H1 (cell line): ENCODE measurements around the gene WDSUB1. TPM values are rescaled to one million over a fixed set of nuclear protein-coding genes. Genes with fewer than 3 reads are reported as not detected.

Experiments
- CTCF ChIA-PET: fragments of 300-600 bp; sonication (Branson Sonifier 250); formaldehyde crosslinking; loops from one replicate; lab custom pipeline; 2021; ENCODE audit not compliant: partially characterized antibody; lab: Charles Lee
- POLR2A ChIA-PET: fragments of 300-600 bp; sonication (Branson Sonifier 250); formaldehyde crosslinking; loops from one replicate; lab custom pipeline; 2021; ENCODE audit warnings: inconsistent platforms; ENCODE audit not compliant: partially characterized antibody; lab: Charles Lee
- DNase-seq, 2 experiments: peaks; one replicate each; pipeline versions ENCODE4 v3.0.0 to v3.0.0-alpha.2; 2010 to 2022; ENCODE audit warnings: low spot score in 2 of 2, low read depth in 1 of 2, mixed read lengths in 1 of 2
- FAIRE-seq: peaks from 2 replicates; lab custom pipeline; 2011; peaks lifted over from hg19 to GRCh38; lab: Jason Lieb, UNC
- H2AFZ ChIP-seq: 2 replicates; pipeline ENCODE4 v1.8.1; 2012; ENCODE audit warnings: low read length, inconsistent platforms
- H2AK5ac ChIP-seq: 2 replicates; pipeline ENCODE4 v1.6.1; 2013; ENCODE audit warnings: low read depth, low read length
- H2BK120ac ChIP-seq: replicated peaks from 2 replicates; pipeline ENCODE3; 2013; ENCODE audit warnings: low read depth, low read length, inconsistent platforms
- H2BK12ac ChIP-seq: 2 replicates; pipeline ENCODE4 v1.6.1; 2013; ENCODE audit warnings: low read depth, low read length
- H2BK15ac ChIP-seq: 2 replicates; pipeline ENCODE4 v1.6.1; 2013; ENCODE audit warnings: low read length
- H2BK20ac ChIP-seq: 2 replicates; pipeline ENCODE4 v1.6.1; 2013; ENCODE audit warnings: low read length
- H2BK5ac ChIP-seq: 2 replicates; pipeline ENCODE4 v1.6.1; 2013; ENCODE audit warnings: low read depth, low read length
- H3K14ac ChIP-seq: 2 replicates; pipeline ENCODE4 v1.6.1; 2013; ENCODE audit warnings: inconsistent platforms; ENCODE audit not compliant: insufficient read length
- H3K18ac ChIP-seq: 2 replicates; pipeline ENCODE4 v1.6.1; 2013; ENCODE audit warnings: low read length; ENCODE audit errors: extremely low read depth
- H3K23ac ChIP-seq: 2 replicates; pipeline ENCODE4 v1.6.1; 2013; ENCODE audit warnings: inconsistent platforms; ENCODE audit not compliant: insufficient read length
- H3K23me2 ChIP-seq: 2 replicates; pipeline ENCODE4 v1.6.1; 2013; ENCODE audit warnings: low read depth, low read length
- H3K27ac ChIP-seq: 2 replicates; pipeline ENCODE4 v1.6.1; 2011; ENCODE audit warnings: low read depth, low read length, inconsistent platforms
- H3K27me3 ChIP-seq, 4 experiments: replicated peaks in 1 of 4; 1 replicate in 1 of 4; 2 replicates in 3 of 4; pipeline versions ENCODE4 v1.6.1 to v1.8.1; 2011 to 2013; ENCODE audit warnings: low read length in 3 of 4, mild to moderate bottlenecking in 3 of 4, inconsistent platforms in 2 of 4, mixed read lengths in 2 of 4, moderate library complexity in 1 of 4; ENCODE audit not compliant: control insufficient read depth in 3 of 4, insufficient read depth in 3 of 4; ENCODE audit errors: extremely low read depth in 1 of 4
- H3K36me3 ChIP-seq, 4 experiments: 2 replicates each; pipeline versions ENCODE4 v1.6.1 to v1.8.1; 2011 to 2013; ENCODE audit warnings: mild to moderate bottlenecking in 4 of 4, low read length in 3 of 4, moderate library complexity in 2 of 4, control low read depth in 1 of 4, inconsistent platforms in 1 of 4; ENCODE audit not compliant: insufficient read depth in 4 of 4, control insufficient read depth in 2 of 4
- H3K4ac ChIP-seq: replicated peaks from 2 replicates; pipeline ENCODE3; 2013; ENCODE audit warnings: low read length, low read depth, mixed read lengths, inconsistent platforms; ENCODE audit not compliant: insufficient read length
- H3K4me1 ChIP-seq, 4 experiments: replicated peaks in 1 of 4; 1 replicate in 1 of 4; 2 replicates in 3 of 4; pipeline versions ENCODE4 v1.6.1 to v1.8.1; 2011 to 2013; ENCODE audit warnings: low read length in 3 of 4, inconsistent platforms in 2 of 4, mixed read lengths in 1 of 4; ENCODE audit not compliant: insufficient read depth in 4 of 4, control insufficient read depth in 3 of 4
- H3K4me2 ChIP-seq, 2 experiments: 2 replicates each; pipeline versions ENCODE4 v1.6.1 to v1.8.1; 2011 to 2013; ENCODE audit warnings: low read depth in 2 of 2, low read length in 2 of 2, control low read depth in 1 of 2, inconsistent platforms in 1 of 2, mild to moderate bottlenecking in 1 of 2; ENCODE audit not compliant: insufficient read depth in 1 of 2
- H3K4me3 ChIP-seq, 4 experiments: fragments of 200-600, 300-600 bp in 1 of 4; sonication (generic), shearing (Covaris generic), sonication (Bioruptor Twin) in 1 of 4; 2 replicates each; pipeline versions ENCODE4 v1.5.1 to v1.8.1; 2011 to 2016; ENCODE audit warnings: low read length in 4 of 4, low read depth in 3 of 4, control low read depth in 2 of 4, inconsistent platforms in 2 of 4, mild to moderate bottlenecking in 2 of 4, mixed read lengths in 1 of 4, moderate library complexity in 1 of 4; ENCODE audit not compliant: insufficient read depth in 2 of 4; ENCODE audit errors: extremely low read depth in 1 of 4
- H3K56ac ChIP-seq: replicated peaks from 2 replicates; pipeline ENCODE3; 2013; ENCODE audit warnings: low read depth, mild to moderate bottlenecking, mixed read lengths, low read length, inconsistent platforms; ENCODE audit not compliant: insufficient read length
- H3K79me1 ChIP-seq: 2 replicates; pipeline ENCODE4 v1.6.1; 2013; ENCODE audit warnings: low read depth, low read length, control low read depth
- H3K79me2 ChIP-seq, 2 experiments: 2 replicates each; pipeline versions ENCODE4 v1.6.1 to v1.8.1; 2012 to 2013; ENCODE audit warnings: low read length in 2 of 2, mild to moderate bottlenecking in 2 of 2, inconsistent platforms in 1 of 2; ENCODE audit not compliant: insufficient read depth in 2 of 2, control insufficient read depth in 1 of 2
- H3K9ac ChIP-seq, 4 experiments: replicated peaks in 1 of 4; 1 replicate in 1 of 4; 2 replicates in 3 of 4; pipeline versions ENCODE4 v1.6.1 to v1.8.1; 2011 to 2013; ENCODE audit warnings: low read depth in 3 of 4, low read length in 3 of 4, control low read depth in 2 of 4, mild to moderate bottlenecking in 2 of 4, moderate library complexity in 2 of 4, inconsistent platforms in 1 of 4; ENCODE audit errors: extremely low read depth in 1 of 4
- H3K9me3 ChIP-seq, 2 experiments: 2 replicates each; pipeline versions ENCODE4 v1.6.1 to v1.8.1; 2012 to 2013; ENCODE audit warnings: mild to moderate bottlenecking in 2 of 2, moderate library complexity in 2 of 2, control low read depth in 1 of 2, inconsistent platforms in 1 of 2, low read depth in 1 of 2, low read length in 1 of 2, mixed read lengths in 1 of 2; ENCODE audit not compliant: insufficient read depth in 2 of 2
- H4K20me1 ChIP-seq, 2 experiments: replicated peaks in 1 of 2; 2 replicates each; pipeline versions ENCODE3 to v1.8.1; 2011 to 2013; ENCODE audit warnings: inconsistent platforms in 2 of 2, low read length in 2 of 2, mild to moderate bottlenecking in 1 of 2; ENCODE audit not compliant: insufficient read depth in 2 of 2, control insufficient read depth in 1 of 2
- H4K5ac ChIP-seq: 2 replicates; pipeline ENCODE4 v1.6.1; 2013; ENCODE audit warnings: low read length, low read depth, mixed read lengths, inconsistent platforms; ENCODE audit not compliant: insufficient read length
- H4K8ac ChIP-seq: 2 replicates; pipeline ENCODE4 v1.8.0; 2013; ENCODE audit warnings: mild to moderate bottlenecking, moderate library complexity, low read length, inconsistent platforms; ENCODE audit not compliant: insufficient read depth; ENCODE audit errors: extremely low read depth
- H4K91ac ChIP-seq: replicated peaks from 2 replicates; pipeline ENCODE3; 2013; ENCODE audit warnings: low read length, mixed read lengths, inconsistent platforms; ENCODE audit not compliant: insufficient read length
- ASH2L ChIP-seq: fragments of 200-600, 300-600 bp; sonication (generic); IDR thresholded peaks from one replicate; pipeline ENCODE4 v1.7.1; 2017; ENCODE audit warnings: low read length
- CBX8 ChIP-seq: fragments of 300-800, 300-1000 bp; sonication (generic); IDR thresholded peaks from 2 replicates; pipeline ENCODE4 v1.7.1; 2016; ENCODE audit warnings: low read depth, low read length, borderline replicate concordance
- CEBPB ChIP-seq: IDR thresholded peaks from 2 replicates; pipeline ENCODE4 v1.6.1; 2012; ENCODE audit warnings: low read depth, low read length
- CTBP2 ChIP-seq: IDR thresholded peaks from 2 replicates; pipeline ENCODE4 v1.7.0; 2011; ENCODE audit warnings: borderline replicate concordance, mild to moderate bottlenecking, moderate library complexity, mixed read lengths, low read length; ENCODE audit not compliant: insufficient read depth, insufficient read length
- EP300 ChIP-seq, 2 experiments: IDR thresholded peaks; 1 replicate in 1 of 2; 2 replicates in 1 of 2; pipeline ENCODE4 v1.6.1; 2011 to 2012; ENCODE audit warnings: low read depth in 2 of 2, low read length in 2 of 2, mild to moderate bottlenecking in 2 of 2, borderline replicate concordance in 1 of 2, inconsistent platforms in 1 of 2, moderate library complexity in 1 of 2
- FOSL1 ChIP-seq: IDR thresholded peaks from 2 replicates; pipeline ENCODE4 v1.6.1; 2011; ENCODE audit warnings: mild to moderate bottlenecking, low read depth, low read length, moderate library complexity; ENCODE audit not compliant: insufficient read depth
- GABPA ChIP-seq: IDR thresholded peaks from 2 replicates; pipeline ENCODE4 v1.6.1; 2011; ENCODE audit warnings: mild to moderate bottlenecking, low read length, moderate library complexity, borderline replicate concordance; ENCODE audit not compliant: insufficient read depth
- HDAC6 ChIP-seq: IDR thresholded peaks from one replicate; pipeline ENCODE4 v1.7.1; 2012; ENCODE audit warnings: low read depth, mild to moderate bottlenecking, inconsistent platforms, low read length, moderate library complexity
- JUND ChIP-seq: IDR thresholded peaks from 2 replicates; pipeline ENCODE4 v1.6.1; 2011; ENCODE audit warnings: mild to moderate bottlenecking, improper control_type of control experiment, low read length
- RFX5 ChIP-seq: IDR thresholded peaks from 2 replicates; pipeline ENCODE4 v1.6.1; 2011; ENCODE audit warnings: low read depth, low read length, improper control_type of control experiment, borderline replicate concordance
- SAP30 ChIP-seq: fragments of 300-600 bp; sonication (generic); IDR thresholded peaks from 2 replicates; pipeline ENCODE4 v1.7.1; 2012; ENCODE audit warnings: low read length, moderate library complexity, mild to moderate bottlenecking, inconsistent platforms; ENCODE audit not compliant: insufficient read depth, insufficient replicate concordance
- TEAD4 ChIP-seq: IDR thresholded peaks from 2 replicates; pipeline ENCODE4 v1.6.1; 2012; ENCODE audit warnings: low read depth, low read length, inconsistent platforms, mixed read lengths
- WGBS, 2 experiments: shearing (Covaris generic) in 1 of 2; methylation state at CpG; one replicate each; pipeline versions ENCODE4 v1.1.6 to v1.1.7; 2013 to 2015; ENCODE audit warnings: low lambda C conversion rate in 2 of 2, mixed read lengths in 2 of 2, inconsistent platforms in 1 of 2, low coverage in 1 of 2, missing lambda C conversion rate in 1 of 2; ENCODE audit not compliant: insufficient replicate concordance in 2 of 2, insufficient coverage in 1 of 2, insufficient read length in 1 of 2; ENCODE audit errors: extremely low coverage in 1 of 2, missing lambda C conversion rate in 1 of 2; 5-methylcytosine and 5-hydroxymethylcytosine counted together
- polyA plus RNA-seq, 7 experiments: library from polyadenylated mRNA; depleted of rRNA in 3 of 7; stranded (reverse) in 5 of 7; unstranded in 2 of 7; fragments of >200 nt in 5 of 7; fragments of 200-250 nt in 2 of 7; gene quantifications; 1 replicate in 5 of 7; 2 replicates in 1 of 7; 4 replicates in 1 of 7; pipeline versions ENCODE4 v1.2.1 to v1.2.3, GENCODE V29; 2011 to 2013; ENCODE audit warnings: missing spikeins in 2 of 7, mixed read lengths in 2 of 7
- total RNA-seq: library from RNA; stranded (reverse); fragmentation: NEBNext Ultra II Directional; extraction: Animal tissue kit (Norgen Biotek cat#: 25700); gene quantifications from 2 replicates; pipeline ENCODE4 v1.2.1, GENCODE V29; 2021
- TF ChIP-seq, protein P1 (sequence below): IDR thresholded peaks from 2 replicates; pipeline ENCODE4 v1.6.1; 2011; ENCODE audit warnings: low read depth, mild to moderate bottlenecking, low read length; ENCODE audit not compliant: insufficient read depth

Gene WDSUB1
- total and polyA plus RNA-seq, 2 of the 8 experiments (the other 6 are each of a cell fraction or from before 2014, with no cell fraction given) = 5.5 to 8.0 TPM

DNA sequence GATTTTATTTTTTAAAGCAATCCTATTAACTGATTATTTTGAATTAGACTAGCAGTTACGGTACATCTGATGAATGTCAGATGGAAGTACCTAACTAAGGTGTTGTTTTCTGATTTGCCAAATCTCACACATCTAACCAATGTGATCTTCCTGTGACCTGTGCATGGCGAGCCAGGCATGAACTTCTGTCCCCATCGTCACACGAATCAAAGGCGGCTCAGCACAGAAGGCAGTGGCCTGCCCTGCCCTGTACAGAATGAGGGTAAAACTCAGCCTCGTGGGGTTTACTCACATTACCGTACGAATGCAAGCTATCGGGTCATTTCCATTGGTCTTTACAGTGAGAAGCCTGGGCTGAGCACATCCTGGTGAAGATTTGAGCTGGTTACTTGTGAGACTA lies 87.3 kb downstream of the WDSUB1 start:
- no peaks in the 10 kb centered on the region for H3K23me2 ChIP-seq
- no peaks in the 10 kb centered on the region; a peak in 2 of 7 replicates for H3K4me1 ChIP-seq
- H2BK120ac ChIP-seq = no peak overlapping the region
- H2AK5ac ChIP-seq = no peak overlapping the region
- H4K8ac ChIP-seq = no peak overlapping the region
- H3K4ac ChIP-seq = no peak overlapping the region
- no peaks in the 10 kb centered on the region for H3K9me3 ChIP-seq
- H3K23ac ChIP-seq = no peak overlapping the region
- ChIA-PET POLR2A (no interaction called here), CTCF (interaction anchor here (0.9 to 1.7 kb wide), 7 partner anchors 10 to 282 kb away, joined by 3 to 7 read pairs (median 5); no protein-coding TSS in a partner anchor)
- H3K27me3 ChIP-seq = no peaks in the 10 kb centered on the region
- FAIRE-seq = no peak
- H3K4me3 ChIP-seq = no peak overlapping the region
- H2BK15ac ChIP-seq = no peak overlapping the region
- no peak overlapping the region for H3K4me2 ChIP-seq
- no peak overlapping the region for H3K18ac ChIP-seq
- no peak overlapping the region for H4K5ac ChIP-seq
- H2BK12ac ChIP-seq = no peak overlapping the region
- no peaks in the 10 kb centered on the region for H3K79me1 ChIP-seq
- H2BK20ac ChIP-seq = no peak overlapping the region
- no peak overlapping the region for H2AFZ ChIP-seq
- no peaks in the 10 kb centered on the region for H3K36me3 ChIP-seq
- no peak overlapping the region for H3K27ac ChIP-seq
- no peak overlapping the region for H4K91ac ChIP-seq
- no peak overlapping the region for H2BK5ac ChIP-seq
- H3K79me2 ChIP-seq = no peaks in the 10 kb centered on the region
- no peak for DNase-seq
- no peak overlapping the region for H3K9ac ChIP-seq
- WGBS, 2 experiments = 84% methylated on average over 9 of the region's 9 CpGs; no CpG with 5 or more reads in 1 of the 2 experiments
- H4K20me1 ChIP-seq = peaks cover 0 to 5% of the 10 kb centered on the region in 2 experiments
- H3K56ac ChIP-seq = no peak overlapping the region
- H3K14ac ChIP-seq = no peak overlapping the region
- TF ChIP-seq GABPA (no peak), TEAD4 (no peak), JUND (no peak), HDAC6 (no peak), SAP30 (no peak), CTBP2 (no peak), EP300 (IDR thresholded peaks at IDR 0.05; ENCODE audit: borderline replicate concordance in 1 of 2, low read depth in 2 of 2, low read length in 2 of 2) (no peak), CEBPB (no peak), RFX5 (no peak), CBX8 (no peak), FOSL1 (no peak), ASH2L (no peak)
- TF ChIP-seq, protein P1, sequence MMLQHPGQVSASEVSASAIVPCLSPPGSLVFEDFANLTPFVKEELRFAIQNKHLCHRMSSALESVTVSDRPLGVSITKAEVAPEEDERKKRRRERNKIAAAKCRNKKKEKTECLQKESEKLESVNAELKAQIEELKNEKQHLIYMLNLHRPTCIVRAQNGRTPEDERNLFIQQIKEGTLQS = no peak
